Liver (tissue), 3 donors: ENCODE results near the gene ST3GAL2.

Experiments used
- EGR1 ChIP-seq, 2 donors: IDR thresholded peaks; 2 replicates each; pipeline ENCODE4 v1.6.1; 2016 to 2018; ENCODE audit warnings: antibody characterized with exemption in 2 of 2, low read depth in 2 of 2
- GABPA ChIP-seq, 2 donors: IDR thresholded peaks in 1 of 2; conservative IDR thresholded peaks in 1 of 2; 2 replicates each; pipeline ENCODE4 v1.6.1; 2016; ENCODE audit warnings: antibody characterized with exemption in 2 of 2, mild to moderate bottlenecking in 1 of 2, moderate library complexity in 1 of 2
- NR2F2 ChIP-seq: IDR thresholded peaks from 2 replicates; pipeline ENCODE4 v1.6.1; 2016; ENCODE audit warnings: antibody characterized with exemption
- RAD21 ChIP-seq, 2 donors: IDR thresholded peaks; 2 replicates each; pipeline ENCODE4 v1.6.1; 2016; ENCODE audit warnings: antibody characterized with exemption in 2 of 2, mild to moderate bottlenecking in 2 of 2
- REST ChIP-seq: IDR thresholded peaks from 2 replicates; pipeline ENCODE4 v1.6.1; 2016; ENCODE audit warnings: antibody characterized with exemption, mild to moderate bottlenecking
- TAF1 ChIP-seq: conservative IDR thresholded peaks from 2 replicates; pipeline ENCODE4 v1.6.1; 2016; ENCODE audit warnings: antibody characterized with exemption, mild to moderate bottlenecking
- YY1 ChIP-seq: IDR thresholded peaks from 2 replicates; pipeline ENCODE4 v1.6.1; 2016; ENCODE audit warnings: antibody characterized with exemption, mild to moderate bottlenecking
- TF ChIP-seq, protein P1 (sequence below): fragments of 150-350 bp; IDR thresholded peaks from 2 replicates; pipeline ENCODE4 v1.5.1; 2017; ENCODE audit warnings: improper control_type of control experiment, low read depth, low read length; ENCODE audit not compliant: missing input control
- TF ChIP-seq, protein P2 (sequence below): IDR thresholded peaks from 2 replicates; pipeline ENCODE4 v1.6.1; 2016; ENCODE audit warnings: antibody characterized with exemption
- TF ChIP-seq, protein P3 (sequence below): IDR thresholded peaks from 2 replicates; pipeline ENCODE4 v1.6.1; 2016; ENCODE audit warnings: antibody characterized with exemption
- donor health status: healthy.
- donor health status: healthy.

GRCh38 chr16:70391881-70392481, 46.9 kb downstream of the ST3GAL2 start:
- TF ChIP-seq, protein P1, sequence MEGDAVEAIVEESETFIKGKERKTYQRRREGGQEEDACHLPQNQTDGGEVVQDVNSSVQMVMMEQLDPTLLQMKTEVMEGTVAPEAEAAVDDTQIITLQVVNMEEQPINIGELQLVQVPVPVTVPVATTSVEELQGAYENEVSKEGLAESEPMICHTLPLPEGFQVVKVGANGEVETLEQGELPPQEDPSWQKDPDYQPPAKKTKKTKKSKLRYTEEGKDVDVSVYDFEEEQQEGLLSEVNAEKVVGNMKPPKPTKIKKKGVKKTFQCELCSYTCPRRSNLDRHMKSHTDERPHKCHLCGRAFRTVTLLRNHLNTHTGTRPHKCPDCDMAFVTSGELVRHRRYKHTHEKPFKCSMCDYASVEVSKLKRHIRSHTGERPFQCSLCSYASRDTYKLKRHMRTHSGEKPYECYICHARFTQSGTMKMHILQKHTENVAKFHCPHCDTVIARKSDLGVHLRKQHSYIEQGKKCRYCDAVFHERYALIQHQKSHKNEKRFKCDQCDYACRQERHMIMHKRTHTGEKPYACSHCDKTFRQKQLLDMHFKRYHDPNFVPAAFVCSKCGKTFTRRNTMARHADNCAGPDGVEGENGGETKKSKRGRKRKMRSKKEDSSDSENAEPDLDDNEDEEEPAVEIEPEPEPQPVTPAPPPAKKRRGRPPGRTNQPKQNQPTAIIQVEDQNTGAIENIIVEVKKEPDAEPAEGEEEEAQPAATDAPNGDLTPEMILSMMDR: no peak
- TF ChIP-seq REST: no peak
- TF ChIP-seq GABPA (IDR thresholded peaks at IDR 0.05 in 1 of 2, conservative IDR thresholded peaks at IDR 0.05 in 1 of 2): no peak
- no peak for TF ChIP-seq RAD21 (IDR thresholded peaks at IDR 0.05)
- no peak for TF ChIP-seq YY1
- TF ChIP-seq, protein P2, sequence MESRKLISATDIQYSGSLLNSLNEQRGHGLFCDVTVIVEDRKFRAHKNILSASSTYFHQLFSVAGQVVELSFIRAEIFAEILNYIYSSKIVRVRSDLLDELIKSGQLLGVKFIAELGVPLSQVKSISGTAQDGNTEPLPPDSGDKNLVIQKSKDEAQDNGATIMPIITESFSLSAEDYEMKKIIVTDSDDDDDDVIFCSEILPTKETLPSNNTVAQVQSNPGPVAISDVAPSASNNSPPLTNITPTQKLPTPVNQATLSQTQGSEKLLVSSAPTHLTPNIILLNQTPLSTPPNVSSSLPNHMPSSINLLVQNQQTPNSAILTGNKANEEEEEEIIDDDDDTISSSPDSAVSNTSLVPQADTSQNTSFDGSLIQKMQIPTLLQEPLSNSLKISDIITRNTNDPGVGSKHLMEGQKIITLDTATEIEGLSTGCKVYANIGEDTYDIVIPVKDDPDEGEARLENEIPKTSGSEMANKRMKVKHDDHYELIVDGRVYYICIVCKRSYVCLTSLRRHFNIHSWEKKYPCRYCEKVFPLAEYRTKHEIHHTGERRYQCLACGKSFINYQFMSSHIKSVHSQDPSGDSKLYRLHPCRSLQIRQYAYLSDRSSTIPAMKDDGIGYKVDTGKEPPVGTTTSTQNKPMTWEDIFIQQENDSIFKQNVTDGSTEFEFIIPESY: no peak
- TF ChIP-seq, protein P3, sequence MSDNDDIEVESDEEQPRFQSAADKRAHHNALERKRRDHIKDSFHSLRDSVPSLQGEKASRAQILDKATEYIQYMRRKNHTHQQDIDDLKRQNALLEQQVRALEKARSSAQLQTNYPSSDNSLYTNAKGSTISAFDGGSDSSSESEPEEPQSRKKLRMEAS: no peak
- TF ChIP-seq TAF1: no peak
- TF ChIP-seq NR2F2: no peak
- no peak for TF ChIP-seq EGR1 (IDR thresholded peaks at IDR 0.05; ENCODE audit: low read depth in 2 of 2)
